Measurements from ENCODE around the gene IQSEC3.

IQSEC3 gene

DNA sequence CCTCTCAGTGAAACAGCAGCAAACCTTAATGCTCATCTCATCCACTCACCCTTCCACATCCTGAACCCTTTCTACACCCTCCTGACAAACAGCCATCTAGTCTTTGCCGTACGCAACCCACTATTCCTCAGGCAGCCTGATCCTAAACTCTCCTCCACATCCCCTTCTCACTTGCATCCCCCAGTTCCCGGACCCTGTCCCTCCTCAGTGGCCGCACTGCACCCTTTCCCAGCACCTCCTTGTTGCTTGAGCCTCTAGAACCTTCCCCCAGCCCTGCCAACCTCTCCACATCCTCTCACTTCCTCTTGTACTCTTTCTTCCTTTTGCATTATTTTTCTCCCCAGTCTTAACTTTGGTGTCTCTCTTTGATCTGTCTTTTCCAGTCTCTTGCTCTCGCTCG, 42.9 kb downstream of the IQSEC3 start:
- H3K36me3 ChIP-seq (replicated peaks; ENCODE audit: low read depth, low read length): no peaks in the 10 kb centered on the region
- peak overlapping the region; percentile 37 for H3K4me2 ChIP-seq (ENCODE audit: low read length)
- no peak overlapping the region for H3K27ac ChIP-seq (ENCODE audit: low read length)
- no peak overlapping the region for H2AFZ ChIP-seq (ENCODE audit: low read depth, low read length)
- peaks cover 50% of the 10 kb centered on the region for H3K4me1 ChIP-seq (ENCODE audit: low read length)
- no peaks in the 10 kb centered on the region for H3K79me2 ChIP-seq (ENCODE audit: low read length)
- H3K9ac ChIP-seq (ENCODE audit: low read length): no peak overlapping the region
- no peak overlapping the region; the same call in 1 of the 2 replicates for H3K4me3 ChIP-seq (ENCODE audit: low read length)
- H3K9me3 ChIP-seq (ENCODE audit: insufficient read depth, low read length): no peaks in the 10 kb centered on the region
- no peak for TF ChIP-seq EZH2phosphoT487 (IDR thresholded peaks at IDR 0.05; ENCODE audit: low read depth)
- no peak for TF ChIP-seq CTCF (IDR thresholded peaks at IDR 0.05; ENCODE audit: low read depth, low read length)
- no peaks in the 10 kb centered on the region for H4K20me1 ChIP-seq (ENCODE audit: insufficient read depth, low read length)
- no peaks in the 10 kb centered on the region; the same call in 1 of the 2 replicates for H3K27me3 ChIP-seq (ENCODE audit: low read depth, low read length)

DNA sequence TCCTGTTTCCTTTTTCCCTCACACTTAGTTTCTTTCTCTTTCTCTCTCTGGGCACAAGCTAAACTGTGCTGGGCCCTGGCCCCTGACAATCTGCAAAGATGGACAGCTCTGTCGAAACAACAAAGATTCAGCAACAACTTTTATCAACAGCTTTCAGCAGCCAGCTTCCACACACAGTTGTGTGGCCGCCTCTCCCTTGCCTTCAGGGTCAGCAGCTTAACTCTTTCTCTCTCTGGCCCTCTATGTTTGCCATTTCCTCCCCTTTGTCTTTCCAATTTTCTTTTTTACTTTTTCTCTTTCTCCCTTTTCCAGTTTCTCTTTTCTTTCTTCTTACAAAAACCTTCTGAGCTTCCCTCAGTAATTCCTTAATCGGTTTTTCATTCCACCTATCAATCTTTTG, 43.3 kb downstream of the IQSEC3 start:
- H3K36me3 ChIP-seq (replicated peaks; ENCODE audit: low read depth, low read length): no peaks in the 10 kb centered on the region
- no peak overlapping the region for H3K27ac ChIP-seq (ENCODE audit: low read length)
- no peak overlapping the region for H2AFZ ChIP-seq (ENCODE audit: low read depth, low read length)
- H3K27me3 ChIP-seq (ENCODE audit: low read depth, low read length): no peaks in the 10 kb centered on the region; the same call in 1 of the 2 replicates
- no peak overlapping the region for H3K9ac ChIP-seq (ENCODE audit: low read length)
- TF ChIP-seq EZH2phosphoT487 (IDR thresholded peaks at IDR 0.05; ENCODE audit: low read depth) (no peak), CTCF (IDR thresholded peaks at IDR 0.05; ENCODE audit: low read depth, low read length) (no peak)
- no peaks in the 10 kb centered on the region for H3K79me2 ChIP-seq (ENCODE audit: low read length)
- no peak overlapping the region; the same call in 1 of the 2 replicates for H3K4me3 ChIP-seq (ENCODE audit: low read length)
- peak overlapping the region; percentile 37 for H3K4me2 ChIP-seq (ENCODE audit: low read length)
- H4K20me1 ChIP-seq (ENCODE audit: insufficient read depth, low read length): no peaks in the 10 kb centered on the region
- no peaks in the 10 kb centered on the region for H3K9me3 ChIP-seq (ENCODE audit: insufficient read depth, low read length)
- peaks cover 50% of the 10 kb centered on the region for H3K4me1 ChIP-seq (ENCODE audit: low read length)

GRCh38 chr12:111699-112493, 45.3 kb downstream of the IQSEC3 start:
- no peaks in the 10 kb centered on the region for H3K79me2 ChIP-seq (ENCODE audit: low read length)
- H3K27me3 ChIP-seq (ENCODE audit: low read depth, low read length): no peaks in the 10 kb centered on the region; the same call in 1 of the 2 replicates
- H3K36me3 ChIP-seq (replicated peaks; ENCODE audit: low read depth, low read length): no peaks in the 10 kb centered on the region
- peak overlapping the region; percentile 17; the same call in 1 of the 2 replicates for H3K4me3 ChIP-seq (ENCODE audit: low read length)
- TF ChIP-seq CTCF (IDR thresholded peaks at IDR 0.05; ENCODE audit: low read depth, low read length) (no peak), EZH2phosphoT487 (IDR thresholded peaks at IDR 0.05; ENCODE audit: low read depth) (no peak)
- H3K9ac ChIP-seq (ENCODE audit: low read length): no peak overlapping the region
- peak overlapping the region; percentile 62 for H3K4me2 ChIP-seq (ENCODE audit: low read length)
- H2AFZ ChIP-seq (ENCODE audit: low read depth, low read length): peak overlapping the region; percentile 78
- no peaks in the 10 kb centered on the region for H4K20me1 ChIP-seq (ENCODE audit: insufficient read depth, low read length)
- H3K4me1 ChIP-seq (ENCODE audit: low read length): peaks cover 31% of the 10 kb centered on the region
- H3K27ac ChIP-seq (ENCODE audit: low read length): 0 out of 2 replicates have a peak overlapping the region, but pooled peaks have one; percentile 21
- H3K9me3 ChIP-seq (ENCODE audit: insufficient read depth, low read length): no peaks in the 10 kb centered on the region

DNA sequence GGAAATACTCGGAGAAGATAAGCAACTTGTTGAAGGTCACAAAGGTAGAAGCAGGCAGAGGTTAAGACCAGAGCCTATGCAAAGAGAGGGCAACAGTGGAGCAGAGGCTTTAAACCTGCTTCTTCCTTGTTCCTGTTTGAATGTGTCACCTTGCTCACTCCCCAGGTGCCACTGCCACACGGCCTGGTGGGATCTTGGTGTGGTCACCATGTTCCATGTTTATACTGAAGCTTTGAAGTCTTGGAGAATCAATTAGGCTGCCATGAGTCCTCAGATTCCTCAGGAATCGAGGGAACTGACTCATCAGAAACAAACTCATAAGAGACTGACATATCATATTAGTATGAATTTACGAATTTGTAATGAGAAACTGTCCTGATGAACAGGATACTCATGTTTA, 46.8 kb downstream of the IQSEC3 start:
- Histone ChIP-seq H3K27ac (ENCODE audit: low read length) (no peak overlapping the region), H3K27me3 (ENCODE audit: low read depth, low read length) (no peaks in the 10 kb centered on the region; the same call in 1 of the 2 replicates), H3K79me2 (ENCODE audit: low read length) (no peaks in the 10 kb centered on the region), H2AFZ (ENCODE audit: low read depth, low read length) (no peak overlapping the region), H3K9ac (ENCODE audit: low read length) (no peak overlapping the region), H4K20me1 (ENCODE audit: insufficient read depth, low read length) (no peaks in the 10 kb centered on the region), H3K4me1 (ENCODE audit: low read length) (peaks cover 30% of the 10 kb centered on the region), H3K4me2 (ENCODE audit: low read length) (no peak overlapping the region), H3K9me3 (ENCODE audit: insufficient read depth, low read length) (no peaks in the 10 kb centered on the region), H3K36me3 (replicated peaks; ENCODE audit: low read depth, low read length) (no peaks in the 10 kb centered on the region), H3K4me3 (ENCODE audit: low read length) (no peak overlapping the region)
- TF ChIP-seq CTCF (IDR thresholded peaks at IDR 0.05; ENCODE audit: low read depth, low read length) (no peak), EZH2phosphoT487 (IDR thresholded peaks at IDR 0.05; ENCODE audit: low read depth) (no peak)

All from OCI-LY3 (cell line).